Parathyroid adenoma (tissue), 2 donors: Measurements from ENCODE around the gene NTRK3.

Experiments
- H2AFZ ChIP-seq: fragments of 300-600 bp; sonication (generic); one replicate; pipeline ENCODE4 v1.7.0; 2017; ENCODE audit warnings: antibody characterized with exemption, mild to moderate bottlenecking
- H3K27ac ChIP-seq: fragments of 300-600 bp; sonication (generic); one replicate; pipeline ENCODE4 v1.7.0; 2017
- H3K27me3 ChIP-seq: fragments of 300-600 bp; sonication (generic); one replicate; pipeline ENCODE4 v1.7.0; 2017; ENCODE audit warnings: low read length; ENCODE audit not compliant: control insufficient read depth, insufficient read depth
- H3K36me3 ChIP-seq: fragments of 300-600 bp; sonication (generic); one replicate; pipeline ENCODE4 v1.7.0; 2017; ENCODE audit warnings: low read length; ENCODE audit not compliant: control insufficient read depth, insufficient read depth
- H3K4me1 ChIP-seq: fragments of 300-600 bp; sonication (generic); one replicate; pipeline ENCODE4 v1.7.0; 2017; ENCODE audit warnings: control low read depth
- H3K4me2 ChIP-seq: fragments of 300-600 bp; sonication (generic); one replicate; pipeline ENCODE4 v1.7.0; 2017; ENCODE audit warnings: low read length
- H3K4me3 ChIP-seq: fragments of 300-600 bp; sonication (generic); one replicate; pipeline ENCODE4 v1.7.0; 2017; ENCODE audit warnings: low read depth, low read length
- H3K79me2 ChIP-seq: fragments of 300-600 bp; sonication (generic); one replicate; pipeline ENCODE4 v1.7.0; 2017; ENCODE audit warnings: control low read depth
- H3K9ac ChIP-seq: fragments of 300-600 bp; sonication (generic); one replicate; pipeline ENCODE4 v1.7.0; 2017; ENCODE audit warnings: mild to moderate bottlenecking
- H3K9me3 ChIP-seq: fragments of 300-600 bp; sonication (generic); one replicate; pipeline ENCODE4 v1.7.0; 2017; ENCODE audit warnings: low read length; ENCODE audit not compliant: control insufficient read depth
- CTCF ChIP-seq: fragments of 300-600 bp; sonication (generic); IDR thresholded peaks from one replicate; pipeline ENCODE4 v1.7.0; 2017; ENCODE audit warnings: antibody characterized with exemption, mild to moderate bottlenecking
- donor health status: primary hyperparathyroidism.

Gene NTRK3

GRCh38 chr15:88012688-88013087 is 243.9 kb downstream of the NTRK3 start:
- no peak overlapping the region for H3K9ac ChIP-seq
- H2AFZ ChIP-seq = no peak overlapping the region
- H3K27ac ChIP-seq = no peak overlapping the region
- no peak overlapping the region for H3K4me3 ChIP-seq
- H3K4me2 ChIP-seq = no peak overlapping the region
- no peaks in the 10 kb centered on the region for H3K4me1 ChIP-seq
- no peaks in the 10 kb centered on the region for H3K27me3 ChIP-seq
- TF ChIP-seq CTCF = no peak
- H3K36me3 ChIP-seq = no peaks in the 10 kb centered on the region
- H3K9me3 ChIP-seq = no peaks in the 10 kb centered on the region
- H3K79me2 ChIP-seq = no peaks in the 10 kb centered on the region

GRCh38 chr15:88012233-88012632 is 244.3 kb downstream of the NTRK3 start:
- Histone ChIP-seq H3K27me3 (no peaks in the 10 kb centered on the region), H3K27ac (no peak overlapping the region), H3K4me2 (no peak overlapping the region), H3K9ac (no peak overlapping the region), H3K4me1 (no peaks in the 10 kb centered on the region), H3K36me3 (no peaks in the 10 kb centered on the region), H3K79me2 (no peaks in the 10 kb centered on the region), H3K4me3 (no peak overlapping the region), H2AFZ (no peak overlapping the region), H3K9me3 (no peaks in the 10 kb centered on the region)
- no peak for TF ChIP-seq CTCF

GRCh38 chr15:88011533-88011932 is 245.0 kb downstream of the NTRK3 start:
- no peaks in the 10 kb centered on the region for H3K79me2 ChIP-seq
- H3K9me3 ChIP-seq = no peaks in the 10 kb centered on the region
- H3K4me2 ChIP-seq = no peak overlapping the region
- no peak overlapping the region for H3K27ac ChIP-seq
- no peaks in the 10 kb centered on the region for H3K27me3 ChIP-seq
- TF ChIP-seq CTCF = no peak
- H2AFZ ChIP-seq = no peak overlapping the region
- no peaks in the 10 kb centered on the region for H3K36me3 ChIP-seq
- no peaks in the 10 kb centered on the region for H3K4me1 ChIP-seq
- H3K4me3 ChIP-seq = no peak overlapping the region
- H3K9ac ChIP-seq = no peak overlapping the region

- Histone ChIP-seq H3K9ac (no peak overlapping the region), H3K9me3 (no peaks in the 10 kb centered on the region), H3K79me2 (no peaks in the 10 kb centered on the region), H3K27ac (no peak overlapping the region), H3K4me1 (no peaks in the 10 kb centered on the region), H2AFZ (no peak overlapping the region), H3K4me3 (no peak overlapping the region), H3K27me3 (no peaks in the 10 kb centered on the region), H3K4me2 (no peak overlapping the region), H3K36me3 (no peaks in the 10 kb centered on the region)
- TF ChIP-seq CTCF = no peak
Measured at GRCh38 chr15:88006146-88006545, 250.4 kb downstream of the NTRK3 start.

GRCh38 chr15:88004399-88004798 is 252.1 kb downstream of the NTRK3 start:
- H2AFZ ChIP-seq = no peak overlapping the region
- H3K4me3 ChIP-seq = no peak overlapping the region
- H3K36me3 ChIP-seq = no peaks in the 10 kb centered on the region
- H3K9ac ChIP-seq = no peak overlapping the region
- no peaks in the 10 kb centered on the region for H3K79me2 ChIP-seq
- no peak overlapping the region for H3K27ac ChIP-seq
- H3K4me2 ChIP-seq = no peak overlapping the region
- no peaks in the 10 kb centered on the region for H3K4me1 ChIP-seq
- TF ChIP-seq CTCF = no peak
- no peaks in the 10 kb centered on the region for H3K9me3 ChIP-seq
- no peaks in the 10 kb centered on the region for H3K27me3 ChIP-seq
